PC-9 (cell line): ENCODE data around the gene PCGF3.

Source experiments
- EZH2 ChIP-seq: fragments of 200-600 bp; sonication (generic); IDR thresholded peaks from 2 replicates; pipeline ENCODE4 v1.8.0; 2017; ENCODE audit warnings: antibody characterized with exemption, low read depth
- TF ChIP-seq, protein P1 (sequence below): fragments of 200-600 bp; sonication (generic); conservative IDR thresholded peaks from 2 replicates; pipeline ENCODE4 v1.6.1; 2017; ENCODE audit warnings: mixed run types, antibody characterized with exemption, mild to moderate bottlenecking, moderate library complexity

GRCh38 chr4:739569-739968, 33.9 kb downstream of the PCGF3 start:
- no peak for TF ChIP-seq EZH2
- TF ChIP-seq, protein P1, sequence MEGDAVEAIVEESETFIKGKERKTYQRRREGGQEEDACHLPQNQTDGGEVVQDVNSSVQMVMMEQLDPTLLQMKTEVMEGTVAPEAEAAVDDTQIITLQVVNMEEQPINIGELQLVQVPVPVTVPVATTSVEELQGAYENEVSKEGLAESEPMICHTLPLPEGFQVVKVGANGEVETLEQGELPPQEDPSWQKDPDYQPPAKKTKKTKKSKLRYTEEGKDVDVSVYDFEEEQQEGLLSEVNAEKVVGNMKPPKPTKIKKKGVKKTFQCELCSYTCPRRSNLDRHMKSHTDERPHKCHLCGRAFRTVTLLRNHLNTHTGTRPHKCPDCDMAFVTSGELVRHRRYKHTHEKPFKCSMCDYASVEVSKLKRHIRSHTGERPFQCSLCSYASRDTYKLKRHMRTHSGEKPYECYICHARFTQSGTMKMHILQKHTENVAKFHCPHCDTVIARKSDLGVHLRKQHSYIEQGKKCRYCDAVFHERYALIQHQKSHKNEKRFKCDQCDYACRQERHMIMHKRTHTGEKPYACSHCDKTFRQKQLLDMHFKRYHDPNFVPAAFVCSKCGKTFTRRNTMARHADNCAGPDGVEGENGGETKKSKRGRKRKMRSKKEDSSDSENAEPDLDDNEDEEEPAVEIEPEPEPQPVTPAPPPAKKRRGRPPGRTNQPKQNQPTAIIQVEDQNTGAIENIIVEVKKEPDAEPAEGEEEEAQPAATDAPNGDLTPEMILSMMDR: no peak
